ENCODE results near the gene CENPE.

GRCh38 chr4:103098341-103098740 lies 99.8 kb downstream of the CENPE start:
- TF ChIP-seq EZH2 (IDR thresholded peaks at IDR 0.05) (no peak), POLR2AphosphoS5 (IDR thresholded peaks at IDR 0.05; ENCODE audit: borderline replicate concordance, low read depth, low read length) (no peak), FOXP2 (optimal IDR thresholded peaks at IDR 0.05; ENCODE audit: control extremely low read depth, extremely low read length, insufficient read depth) (no peak)

Measured in SK-N-MC (cell line).